Neural crest cell (in vitro differentiated cells): ENCODE data around the gene ATP2B3. TPM values are rescaled to one million over a fixed set of nuclear protein-coding genes. Genes with fewer than 3 reads are reported as not detected.

Source experiments
- DNase-seq: peaks from one replicate; pipeline ENCODE4 v3.0.0; 2021; ENCODE audit warnings: low read depth, mixed read lengths, low spot score
- H3K27ac Mint-ChIP-seq: one replicate; pipeline ENCODE4 v1.8.0; 2021; ENCODE audit warnings: mild to moderate bottlenecking, mixed read lengths; ENCODE audit not compliant: unreplicated experiment
- H3K27me3 Mint-ChIP-seq: 2 replicates; pipeline ENCODE4 v1.8.0; 2021; ENCODE audit warnings: low read depth, mild to moderate bottlenecking, mixed read lengths
- H3K36me3 Mint-ChIP-seq: 2 replicates; pipeline ENCODE4 v1.8.0; 2021; ENCODE audit warnings: low read depth, mild to moderate bottlenecking, mixed read lengths
- H3K4me1 Mint-ChIP-seq: 2 replicates; pipeline ENCODE4 v1.8.0; 2021; ENCODE audit warnings: mixed read lengths
- H3K4me3 Mint-ChIP-seq: one replicate; pipeline ENCODE4 v1.8.0; 2021; ENCODE audit warnings: mild to moderate bottlenecking, mixed read lengths
- H3K9me3 Mint-ChIP-seq: 2 replicates; pipeline ENCODE4 v1.8.0; 2021; ENCODE audit warnings: mixed read lengths
- CTCF ChIP-seq: fragments of 200-600 bp; sonication (generic); conservative IDR thresholded peaks from 2 replicates; pipeline ENCODE4 v1.5.0; 2021; ENCODE audit warnings: antibody characterized with exemption, mild to moderate bottlenecking
- total RNA-seq: library from RNA; stranded (reverse); gene quantifications from 2 replicates; pipeline ENCODE4 v1.2.1, GENCODE V29; 2021

ATP2B3 gene
- total RNA-seq, 1 donor from 2014 or later = 0.05 TPM

- DNase-seq = no peak
- Mint-ChIP-seq H3K4me1 (no peaks in the 10 kb centered on the region), H3K27ac (no peak overlapping the region), H3K36me3 (no peaks in the 10 kb centered on the region), H3K27me3 (no peaks in the 10 kb centered on the region), H3K4me3 (no peak overlapping the region), H3K9me3 (no peaks in the 10 kb centered on the region)
- no peak for TF ChIP-seq CTCF
These were observed 51.1 kb downstream of the ATP2B3 start for GRCh38 chrX:153568451-153569011.

GRCh38 chrX:153569475-153569874 lies 52.0 kb downstream of the ATP2B3 start:
- no peaks in the 10 kb centered on the region for H3K9me3 Mint-ChIP-seq
- TF ChIP-seq CTCF = no peak
- DNase-seq = no peak
- no peaks in the 10 kb centered on the region for H3K36me3 Mint-ChIP-seq
- H3K27ac Mint-ChIP-seq = no peak overlapping the region
- H3K27me3 Mint-ChIP-seq = no peaks in the 10 kb centered on the region
- H3K4me3 Mint-ChIP-seq = no peak overlapping the region
- H3K4me1 Mint-ChIP-seq = no peaks in the 10 kb centered on the region

GRCh38 chrX:153571534-153571908 lies 54.1 kb downstream of the ATP2B3 start:
- no peak for DNase-seq
- H3K9me3 Mint-ChIP-seq = no peaks in the 10 kb centered on the region
- no peak overlapping the region for H3K4me3 Mint-ChIP-seq
- no peaks in the 10 kb centered on the region for H3K27me3 Mint-ChIP-seq
- no peak overlapping the region for H3K27ac Mint-ChIP-seq
- H3K36me3 Mint-ChIP-seq = no peaks in the 10 kb centered on the region
- no peaks in the 10 kb centered on the region for H3K4me1 Mint-ChIP-seq
- no peak for TF ChIP-seq CTCF

GRCh38 chrX:153572601-153573000 lies 55.2 kb downstream of the ATP2B3 start:
- Mint-ChIP-seq H3K9me3 (no peaks in the 10 kb centered on the region), H3K4me3 (no peak overlapping the region), H3K27ac (no peak overlapping the region), H3K36me3 (no peaks in the 10 kb centered on the region), H3K27me3 (no peaks in the 10 kb centered on the region), H3K4me1 (no peaks in the 10 kb centered on the region)
- TF ChIP-seq CTCF = no peak
- no peak for DNase-seq

- H3K9me3 Mint-ChIP-seq = no peaks in the 10 kb centered on the region
- TF ChIP-seq CTCF = no peak
- no peaks in the 10 kb centered on the region for H3K27me3 Mint-ChIP-seq
- no peaks in the 10 kb centered on the region for H3K36me3 Mint-ChIP-seq
- peaks cover 9% of the 10 kb centered on the region for H3K4me1 Mint-ChIP-seq
- no peak for DNase-seq
- no peak overlapping the region for H3K27ac Mint-ChIP-seq
- H3K4me3 Mint-ChIP-seq = no peak overlapping the region
These were observed 56.5 kb downstream of the ATP2B3 start for GRCh38 chrX:153573984-153574383.
